Activated naive CD8-positive, alpha-beta T cell (primary cell): Measurements from ENCODE around the gene CFAP99.

Experiments used
- H3K27ac Mint-ChIP-seq: one replicate; pipeline ENCODE4 v1.8.0; 2021; ENCODE audit warnings: mixed read lengths
- H3K27me3 Mint-ChIP-seq: one replicate; pipeline ENCODE4 v1.8.0; 2021; ENCODE audit warnings: mixed read lengths
- H3K36me3 Mint-ChIP-seq: one replicate; pipeline ENCODE4 v1.8.0; 2021; ENCODE audit warnings: mixed read lengths
- H3K4me1 Mint-ChIP-seq: one replicate; pipeline ENCODE4 v1.8.0; 2021; ENCODE audit warnings: low read depth, mixed read lengths
- H3K4me3 Mint-ChIP-seq: one replicate; pipeline ENCODE4 v1.8.0; 2021; ENCODE audit warnings: mild to moderate bottlenecking, mixed read lengths
- H3K9me3 Mint-ChIP-seq: one replicate; pipeline ENCODE4 v1.8.0; 2021; ENCODE audit warnings: low read depth, mixed read lengths

Gene CFAP99

DNA sequence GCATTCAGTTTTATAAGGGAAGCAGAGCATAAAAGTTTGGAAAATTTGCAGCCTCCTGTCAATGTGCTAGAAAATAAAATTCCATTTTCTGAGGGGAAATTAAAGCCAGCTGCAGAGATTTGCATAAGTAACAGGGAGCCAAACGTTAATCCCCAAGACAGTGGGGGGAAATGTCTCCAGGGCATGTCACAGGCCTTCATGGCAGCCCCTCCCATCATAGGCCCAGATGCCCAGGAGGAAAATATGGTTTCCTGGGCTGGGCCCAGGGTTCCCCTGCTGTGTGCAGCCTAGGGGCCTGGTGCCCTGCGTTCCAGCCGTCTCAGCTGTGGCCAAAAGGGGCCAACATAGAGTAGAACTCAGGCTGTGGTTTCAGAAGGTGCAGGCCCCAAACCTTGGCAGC, 59.5 kb downstream of the CFAP99 start:
- H3K4me1 Mint-ChIP-seq: peaks cover 85% of the 10 kb centered on the region
- peak overlapping the region; percentile 46 for H3K4me3 Mint-ChIP-seq
- no peaks in the 10 kb centered on the region for H3K27me3 Mint-ChIP-seq
- peak overlapping the region; percentile 36 for H3K27ac Mint-ChIP-seq
- peaks cover 7% of the 10 kb centered on the region for H3K36me3 Mint-ChIP-seq
- no peaks in the 10 kb centered on the region for H3K9me3 Mint-ChIP-seq

DNA sequence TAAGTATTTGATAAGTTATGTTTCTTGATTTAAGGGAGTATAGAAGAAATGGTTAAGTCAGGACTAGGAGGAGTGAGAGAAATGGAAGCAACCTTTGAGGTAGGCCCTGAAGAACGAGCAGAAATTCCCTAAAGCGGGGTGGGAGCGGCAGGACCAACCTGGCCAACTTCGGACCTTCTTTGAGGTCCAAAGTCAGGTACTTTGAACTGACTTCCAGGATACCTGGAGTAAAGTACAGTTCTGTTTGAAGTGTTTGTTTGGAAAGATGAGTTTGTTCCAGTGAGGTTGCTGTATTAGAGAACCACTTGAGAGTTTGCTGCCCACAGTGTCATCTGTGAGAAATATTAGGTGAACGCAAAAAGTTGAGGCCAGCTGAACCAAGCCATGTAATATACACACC, 61.9 kb downstream of the CFAP99 start:
- Mint-ChIP-seq H3K27me3 (no peaks in the 10 kb centered on the region), H3K4me1 (peaks cover 91% of the 10 kb centered on the region), H3K9me3 (no peaks in the 10 kb centered on the region), H3K36me3 (peaks cover 6% of the 10 kb centered on the region), H3K27ac (peak overlapping the region; percentile 43), H3K4me3 (peak overlapping the region; percentile 38)

DNA sequence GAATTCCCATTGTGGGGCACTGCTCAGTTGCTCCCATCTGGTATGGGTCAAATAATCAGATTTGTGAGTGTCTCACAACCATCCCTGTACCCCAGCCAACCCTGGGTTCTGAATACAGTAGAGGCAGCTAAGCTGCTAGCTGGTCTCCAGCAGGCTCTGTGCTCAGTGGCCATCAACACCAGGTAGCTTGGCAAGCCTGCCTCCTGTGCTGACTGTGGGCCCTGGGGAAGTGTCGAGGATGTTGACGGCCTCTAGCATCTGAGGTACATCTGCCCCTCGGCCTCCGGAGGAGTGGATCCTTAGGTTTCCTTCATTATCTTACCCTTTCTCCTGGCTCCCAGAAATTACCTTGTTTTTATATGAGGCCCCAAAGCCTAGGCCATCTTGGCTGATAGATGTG, 63.4 kb downstream of the CFAP99 start:
- Mint-ChIP-seq H3K4me1 (peaks cover 94% of the 10 kb centered on the region), H3K27ac (peak overlapping the region; percentile 69), H3K4me3 (peak overlapping the region; percentile 44), H3K36me3 (no peaks in the 10 kb centered on the region), H3K9me3 (no peaks in the 10 kb centered on the region), H3K27me3 (no peaks in the 10 kb centered on the region)

DNA sequence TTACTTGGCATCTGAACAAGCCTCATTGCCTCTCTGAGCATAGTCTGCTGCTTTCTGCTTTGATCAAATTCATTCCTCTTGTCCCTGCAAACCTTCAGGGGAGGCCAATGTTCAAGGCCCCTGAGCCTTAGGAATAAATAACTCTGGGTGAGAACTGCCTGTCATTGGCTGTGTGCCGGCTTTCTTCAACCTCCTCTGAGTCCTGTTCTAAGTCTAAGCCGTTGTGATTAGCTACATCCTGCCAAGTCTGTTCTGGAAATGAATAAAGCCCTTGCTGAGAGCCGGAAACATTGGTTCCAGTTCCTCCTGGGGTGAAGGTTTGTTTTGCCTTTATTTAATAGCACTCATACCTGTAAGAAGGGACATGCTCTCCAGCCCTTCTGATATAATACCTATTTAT, 63.9 kb downstream of the CFAP99 start:
- H3K4me1 Mint-ChIP-seq: peaks cover 92% of the 10 kb centered on the region
- peak overlapping the region; percentile 69 for H3K27ac Mint-ChIP-seq
- H3K36me3 Mint-ChIP-seq: no peaks in the 10 kb centered on the region
- H3K4me3 Mint-ChIP-seq: peak overlapping the region; percentile 44
- H3K9me3 Mint-ChIP-seq: no peaks in the 10 kb centered on the region
- no peaks in the 10 kb centered on the region for H3K27me3 Mint-ChIP-seq

DNA sequence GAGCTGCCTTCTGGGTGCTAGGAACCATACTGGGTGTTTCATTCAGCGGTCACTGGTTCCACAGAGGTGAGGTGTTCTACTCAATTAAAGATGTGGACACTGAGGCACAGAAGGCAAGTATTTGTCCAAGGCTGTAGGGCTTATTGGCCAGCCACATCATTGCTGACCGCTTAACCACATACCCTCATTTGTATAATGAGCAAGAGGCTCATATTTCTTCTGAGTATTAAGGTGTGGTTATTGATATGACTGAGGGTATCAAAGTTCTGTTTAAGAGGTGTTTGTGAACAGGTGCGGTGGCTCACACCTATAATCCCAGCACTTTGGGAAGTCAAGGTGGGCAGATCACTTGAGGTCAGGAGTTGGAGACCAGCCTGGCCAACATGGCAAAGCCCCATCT, 64.5 kb downstream of the CFAP99 start:
- peaks cover 92% of the 10 kb centered on the region for H3K4me1 Mint-ChIP-seq
- H3K27ac Mint-ChIP-seq: no peak overlapping the region
- no peak overlapping the region for H3K4me3 Mint-ChIP-seq
- no peaks in the 10 kb centered on the region for H3K9me3 Mint-ChIP-seq
- H3K27me3 Mint-ChIP-seq: no peaks in the 10 kb centered on the region
- no peaks in the 10 kb centered on the region for H3K36me3 Mint-ChIP-seq

DNA sequence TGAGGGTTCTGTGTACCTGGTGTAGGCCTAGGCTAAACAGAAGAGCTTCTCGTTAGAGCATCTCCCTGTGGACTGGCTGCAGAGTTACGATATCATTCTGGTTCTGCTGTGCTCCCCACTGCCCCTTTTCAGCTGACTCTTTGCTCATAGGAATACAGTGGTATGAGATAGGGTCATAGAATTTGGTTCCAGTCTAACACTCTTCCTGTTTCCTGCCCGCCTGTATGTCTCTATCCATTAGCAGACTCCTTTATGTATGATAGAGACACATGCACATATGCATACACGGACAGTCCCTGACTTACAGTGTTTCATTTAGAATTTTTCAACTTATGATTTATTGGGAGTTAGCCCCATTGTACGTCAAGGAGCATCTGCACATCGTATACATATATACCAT, 65.4 kb downstream of the CFAP99 start:
- no peaks in the 10 kb centered on the region for H3K9me3 Mint-ChIP-seq
- peaks cover 85% of the 10 kb centered on the region for H3K4me1 Mint-ChIP-seq
- H3K27ac Mint-ChIP-seq: peak overlapping the region; percentile 83
- H3K36me3 Mint-ChIP-seq: no peaks in the 10 kb centered on the region
- H3K4me3 Mint-ChIP-seq: peak overlapping the region; percentile 80
- H3K27me3 Mint-ChIP-seq: no peaks in the 10 kb centered on the region

DNA sequence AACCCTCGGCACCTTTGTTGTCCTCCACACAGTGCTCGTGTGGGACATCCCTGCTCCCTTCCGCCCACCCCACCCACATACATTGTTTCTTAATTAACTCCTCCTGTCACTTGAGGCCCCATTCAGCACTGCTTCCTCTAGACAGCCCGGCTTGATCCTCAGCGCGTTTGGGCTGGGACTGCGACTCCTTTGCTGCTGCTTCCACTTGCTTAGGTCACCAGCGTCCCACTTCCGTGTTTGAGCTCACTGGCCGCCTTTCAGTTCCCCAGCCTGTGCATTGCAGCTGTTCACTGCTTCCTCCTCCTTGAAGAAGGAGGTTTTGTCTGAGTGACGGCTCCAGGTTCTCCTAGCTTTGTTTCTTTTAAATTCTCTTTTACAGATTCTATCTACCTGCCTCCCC, 66.2 kb downstream of the CFAP99 start:
- H3K4me1 Mint-ChIP-seq: peaks cover 77% of the 10 kb centered on the region

DNA sequence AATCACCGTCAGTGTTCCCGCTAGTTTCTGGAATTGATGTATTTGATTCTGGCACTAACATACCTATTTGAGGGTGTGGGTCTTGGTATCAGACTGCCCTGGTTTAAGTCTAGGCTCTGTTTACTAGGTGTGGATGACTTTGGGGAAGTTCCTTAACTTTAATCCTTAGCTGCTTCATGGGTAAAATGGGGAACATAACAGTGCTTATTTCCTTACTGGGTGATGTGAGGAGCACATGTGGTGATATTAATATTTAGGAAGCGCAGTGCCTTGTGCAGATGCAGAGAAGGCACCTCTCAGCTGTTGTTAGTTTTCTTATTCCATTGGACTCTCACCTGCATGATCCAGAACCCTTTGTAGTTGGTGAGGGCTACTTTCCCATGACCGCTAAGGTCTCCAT, 67.2 kb downstream of the CFAP99 start:
- Mint-ChIP-seq H3K4me1 (peaks cover 74% of the 10 kb centered on the region), H3K27me3 (no peaks in the 10 kb centered on the region), H3K4me3 (peak overlapping the region; percentile 80), H3K27ac (peak overlapping the region; percentile 61), H3K36me3 (no peaks in the 10 kb centered on the region), H3K9me3 (no peaks in the 10 kb centered on the region)

More for the DNA sequence above, 66.2 kb downstream of the CFAP99 start:
- no peaks in the 10 kb centered on the region for H3K27me3 Mint-ChIP-seq
- H3K9me3 Mint-ChIP-seq: no peaks in the 10 kb centered on the region
- H3K4me3 Mint-ChIP-seq: peak overlapping the region; percentile 80
- no peaks in the 10 kb centered on the region for H3K36me3 Mint-ChIP-seq
- peak overlapping the region; percentile 80 for H3K27ac Mint-ChIP-seq

DNA sequence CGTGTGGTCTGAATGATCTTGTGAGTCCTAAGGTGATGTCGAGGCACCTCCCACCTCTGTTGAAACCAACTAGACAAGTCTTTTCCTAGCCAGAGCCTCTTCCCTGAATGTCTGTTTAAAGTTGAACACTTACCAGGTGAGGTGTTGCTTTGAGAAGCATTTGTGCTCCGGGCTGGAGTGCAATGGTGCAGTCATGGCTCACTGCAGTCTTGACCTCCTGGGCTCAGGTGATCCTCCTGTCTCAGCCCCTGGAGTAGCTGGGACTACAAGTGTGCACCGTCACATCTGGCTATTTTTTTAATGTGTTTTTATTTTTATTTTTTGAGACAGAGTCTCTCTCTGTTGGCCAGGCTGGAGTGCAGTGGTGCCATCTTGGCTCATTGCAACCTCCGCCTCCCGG, 68.2 kb downstream of the CFAP99 start:
- no peaks in the 10 kb centered on the region for H3K9me3 Mint-ChIP-seq
- no peaks in the 10 kb centered on the region for H3K36me3 Mint-ChIP-seq
- peaks cover 65% of the 10 kb centered on the region for H3K4me1 Mint-ChIP-seq
- peak overlapping the region; percentile 61 for H3K27ac Mint-ChIP-seq
- H3K4me3 Mint-ChIP-seq: peak overlapping the region; percentile 35
- no peaks in the 10 kb centered on the region for H3K27me3 Mint-ChIP-seq

DNA sequence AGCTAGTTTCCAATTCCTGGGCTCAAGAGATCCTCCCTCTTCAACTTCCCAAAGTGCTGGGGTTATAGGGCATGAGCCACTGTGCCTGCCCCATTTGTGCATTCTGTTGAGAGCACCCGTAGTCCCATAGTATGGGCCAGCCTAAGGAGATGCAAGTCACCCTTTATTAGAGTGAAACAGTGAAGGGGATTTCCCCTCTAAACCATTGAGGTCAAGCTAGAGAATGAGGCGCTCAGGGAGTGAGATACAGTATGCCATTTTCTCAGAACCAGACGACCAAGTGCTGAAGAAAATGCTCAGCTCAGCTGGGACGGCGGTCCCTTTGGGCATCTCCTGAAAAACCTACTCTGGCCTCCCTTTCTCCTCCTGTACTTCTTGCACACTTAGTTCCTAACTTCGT, 68.9 kb downstream of the CFAP99 start:
- peak overlapping the region; percentile 61 for H3K27ac Mint-ChIP-seq
- no peaks in the 10 kb centered on the region for H3K27me3 Mint-ChIP-seq
- peaks cover 1% of the 10 kb centered on the region for H3K36me3 Mint-ChIP-seq
- H3K4me1 Mint-ChIP-seq: peaks cover 59% of the 10 kb centered on the region
- H3K4me3 Mint-ChIP-seq: no peak overlapping the region
- no peaks in the 10 kb centered on the region for H3K9me3 Mint-ChIP-seq

DNA sequence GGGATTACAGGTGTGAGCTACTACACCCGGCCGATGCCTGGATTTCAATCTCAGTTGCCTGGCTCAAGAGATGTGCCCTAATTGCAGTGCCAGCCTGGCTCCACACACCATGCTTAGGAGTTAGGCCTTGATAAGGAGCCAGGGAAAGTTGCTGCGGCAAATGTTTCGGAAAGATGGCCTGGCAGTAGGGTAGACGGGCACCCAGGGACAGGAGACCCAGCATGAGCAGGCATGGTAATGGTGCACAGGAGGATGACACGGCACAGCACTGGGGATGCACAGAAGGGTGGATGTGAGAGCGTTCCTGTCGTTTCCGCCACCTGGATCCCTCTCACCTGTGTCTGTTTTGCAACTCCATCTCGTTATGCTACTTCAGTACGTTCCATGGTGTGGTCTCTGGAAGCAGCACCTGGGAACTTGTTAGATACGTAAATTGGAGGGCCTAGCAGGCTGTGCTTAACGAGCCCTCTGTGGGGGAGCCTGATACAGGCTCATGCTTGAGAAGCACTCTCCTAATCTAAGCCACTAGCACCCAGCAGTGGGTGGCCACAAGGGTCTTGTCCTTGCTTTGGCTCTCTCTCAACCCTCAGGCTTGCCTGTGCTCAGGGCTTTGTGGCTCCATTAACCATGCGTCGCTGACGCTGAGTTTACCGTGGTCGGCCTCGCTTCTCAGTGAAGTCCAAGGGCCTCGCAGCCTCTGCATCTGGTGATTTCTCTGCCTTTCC, 70.5 kb downstream of the CFAP99 start:
- Mint-ChIP-seq H3K4me3 (no peak overlapping the region), H3K27ac (peak overlapping the region; percentile 10), H3K27me3 (no peaks in the 10 kb centered on the region), H3K9me3 (no peaks in the 10 kb centered on the region), H3K4me1 (peaks cover 53% of the 10 kb centered on the region), H3K36me3 (peaks cover 6% of the 10 kb centered on the region)

DNA sequence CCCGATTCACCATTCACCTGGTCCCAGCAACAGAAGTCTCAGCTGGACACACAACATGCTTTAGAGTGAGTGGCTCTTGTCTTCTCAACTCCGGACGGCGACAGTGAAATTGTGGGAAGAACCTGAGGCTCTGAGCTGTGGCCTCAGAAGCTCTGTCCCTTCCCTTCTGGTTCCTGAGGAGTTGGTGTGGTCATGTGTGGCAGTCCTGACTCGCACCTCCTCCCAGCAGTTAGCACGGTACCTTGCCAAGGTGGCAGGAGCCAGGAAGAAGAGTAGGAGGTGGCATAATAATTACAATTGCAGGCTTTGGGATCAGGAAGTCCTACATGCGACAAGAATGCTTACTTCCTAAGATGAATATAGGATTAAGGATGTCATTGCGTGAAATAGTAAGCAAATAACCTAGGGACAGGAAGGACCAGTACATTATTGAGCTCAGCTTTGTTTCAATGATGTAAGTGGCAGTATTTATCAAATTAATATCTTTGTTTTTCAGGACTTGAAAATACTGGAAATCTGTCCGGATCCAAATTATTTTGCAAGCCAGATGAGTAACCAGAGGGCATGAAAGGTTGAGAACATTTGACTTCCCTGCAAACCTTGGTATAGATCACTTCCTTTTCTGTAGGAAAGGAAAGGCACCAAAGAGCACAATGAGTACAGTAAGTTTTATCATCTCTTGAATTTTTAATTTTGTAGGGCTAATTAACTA, 71.2 kb downstream of the CFAP99 start:
- H3K4me3 Mint-ChIP-seq: no peak overlapping the region

DNA sequence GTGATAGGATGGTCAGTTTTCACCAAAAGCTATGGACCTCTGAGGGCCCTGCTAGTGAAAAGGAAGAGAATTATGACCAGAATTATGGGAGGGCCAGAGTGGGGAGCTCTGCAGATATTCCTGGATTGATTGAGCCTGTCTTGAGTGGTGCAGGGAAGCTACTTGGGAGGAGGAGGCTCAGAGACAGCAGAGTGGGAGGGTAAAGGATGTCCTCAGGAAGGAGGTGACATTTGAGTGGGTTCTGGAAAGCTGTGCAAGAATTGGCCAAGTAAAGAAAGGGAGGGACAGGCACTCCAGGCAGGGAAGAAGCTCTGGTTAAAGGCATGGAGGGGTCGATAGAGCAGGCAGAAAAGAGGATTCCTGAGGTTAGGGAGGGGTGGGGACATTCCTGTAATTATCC, 74.2 kb downstream of the CFAP99 start:
- Mint-ChIP-seq H3K4me1 (peaks cover 18% of the 10 kb centered on the region), H3K9me3 (no peaks in the 10 kb centered on the region), H3K27me3 (no peaks in the 10 kb centered on the region), H3K4me3 (no peak overlapping the region), H3K27ac (no peak overlapping the region), H3K36me3 (peaks cover 9% of the 10 kb centered on the region)

More for the DNA sequence above, 71.2 kb downstream of the CFAP99 start:
- Mint-ChIP-seq H3K36me3 (peaks cover 6% of the 10 kb centered on the region), H3K4me1 (peaks cover 46% of the 10 kb centered on the region), H3K27me3 (no peaks in the 10 kb centered on the region), H3K27ac (peak overlapping the region; percentile 16), H3K9me3 (no peaks in the 10 kb centered on the region)

DNA sequence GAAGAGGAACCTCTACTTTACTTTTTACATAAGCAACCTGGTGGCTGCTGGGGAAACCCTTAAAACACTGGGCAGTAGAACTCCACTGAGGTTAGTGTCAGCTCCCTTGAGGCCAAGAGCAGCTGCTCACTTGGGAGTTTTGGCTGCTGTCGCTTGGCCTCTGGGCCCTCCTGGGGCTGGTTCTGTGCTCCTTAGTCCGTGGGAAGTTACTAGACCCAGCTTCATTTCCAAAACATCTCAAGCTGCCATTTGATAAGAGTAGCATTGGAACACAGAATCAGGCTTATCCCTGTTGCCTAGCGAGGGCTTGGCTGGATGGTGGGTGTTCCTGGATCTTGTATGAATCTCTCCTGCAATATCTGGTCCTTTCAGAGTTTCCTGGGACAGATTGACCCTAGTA, 76.2 kb downstream of the CFAP99 start:
- no peaks in the 10 kb centered on the region for H3K9me3 Mint-ChIP-seq
- no peak overlapping the region for H3K4me3 Mint-ChIP-seq
- H3K36me3 Mint-ChIP-seq: peaks cover 9% of the 10 kb centered on the region
- H3K4me1 Mint-ChIP-seq: peaks cover 13% of the 10 kb centered on the region
- no peak overlapping the region for H3K27ac Mint-ChIP-seq
- no peaks in the 10 kb centered on the region for H3K27me3 Mint-ChIP-seq

DNA sequence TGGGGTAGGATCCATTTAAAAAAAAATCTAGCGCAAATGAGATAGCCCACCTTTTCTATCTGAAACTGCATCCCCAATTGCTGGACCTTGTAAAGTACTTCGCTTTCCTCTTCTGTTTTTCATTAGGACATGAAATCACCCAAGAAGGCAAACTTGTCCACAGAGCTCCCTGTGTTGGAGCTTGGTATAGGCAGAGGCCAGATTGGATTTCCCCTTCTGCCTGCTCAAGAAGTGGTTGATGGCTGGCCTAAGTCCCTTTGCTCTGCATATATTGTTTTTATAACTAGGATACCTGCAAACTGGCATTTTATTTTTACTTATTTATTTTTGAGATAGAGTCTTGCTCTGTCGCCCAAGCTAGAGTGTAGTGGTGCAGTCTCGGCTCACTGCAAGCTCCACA, 78.6 kb downstream of the CFAP99 start:
- peaks cover 13% of the 10 kb centered on the region for H3K36me3 Mint-ChIP-seq
- no peaks in the 10 kb centered on the region for H3K27me3 Mint-ChIP-seq
- no peak overlapping the region for H3K4me3 Mint-ChIP-seq
- H3K9me3 Mint-ChIP-seq: no peaks in the 10 kb centered on the region
- H3K27ac Mint-ChIP-seq: no peak overlapping the region
- peaks cover 10% of the 10 kb centered on the region for H3K4me1 Mint-ChIP-seq
